Raji (cell line): ENCODE data around the gene AGPS.

Experiments
- POLR2A ChIP-seq: IDR thresholded peaks from 2 replicates; pipeline ENCODE4 v1.6.1; 2011; ENCODE audit warnings: low read depth, low read length, control low read depth; ENCODE audit not compliant: insufficient read depth

AGPS gene

GRCh38 chr2:177582000-177582399 is 189.4 kb downstream of the AGPS start:
- no peak for TF ChIP-seq POLR2A

GRCh38 chr2:177584030-177584692 is 191.6 kb downstream of the AGPS start:
- no peak for TF ChIP-seq POLR2A

GRCh38 chr2:177585234-177585863 is 192.8 kb downstream of the AGPS start:
- TF ChIP-seq POLR2A = no peak

GRCh38 chr2:177586154-177586553 is 193.6 kb downstream of the AGPS start:
- no peak for TF ChIP-seq POLR2A

GRCh38 chr2:177587371-177587770 is 194.8 kb downstream of the AGPS start:
- TF ChIP-seq POLR2A = no peak

GRCh38 chr2:177588671-177589070 is 196.1 kb downstream of the AGPS start:
- TF ChIP-seq POLR2A = no peak

- no peak for TF ChIP-seq POLR2A
Measured at GRCh38 chr2:177589186-177589585, 196.6 kb downstream of the AGPS start.

- TF ChIP-seq POLR2A = no peak
Measured at GRCh38 chr2:177592397-177592796, 199.8 kb downstream of the AGPS start.

- TF ChIP-seq POLR2A = no peak
Measured at GRCh38 chr2:177592945-177593344, 200.4 kb downstream of the AGPS start.

GRCh38 chr2:177593402-177593801 is 200.8 kb downstream of the AGPS start:
- TF ChIP-seq POLR2A = no peak
